Epithelial cell of umbilical artery (primary cell): ENCODE results near the gene PSMB5. TPM values are rescaled to one million over a fixed set of nuclear protein-coding genes. Genes with fewer than 3 reads are reported as not detected.

Experiments used
- total RNA-seq: library from RNA; depleted of rRNA; stranded (reverse); fragments of >200 nt; gene quantifications from 2 replicates; pipeline ENCODE4 v1.2.3, GENCODE V29; 2014

Gene PSMB5
- total RNA-seq = 287 and 492 TPM in 2 replicates

DNA sequence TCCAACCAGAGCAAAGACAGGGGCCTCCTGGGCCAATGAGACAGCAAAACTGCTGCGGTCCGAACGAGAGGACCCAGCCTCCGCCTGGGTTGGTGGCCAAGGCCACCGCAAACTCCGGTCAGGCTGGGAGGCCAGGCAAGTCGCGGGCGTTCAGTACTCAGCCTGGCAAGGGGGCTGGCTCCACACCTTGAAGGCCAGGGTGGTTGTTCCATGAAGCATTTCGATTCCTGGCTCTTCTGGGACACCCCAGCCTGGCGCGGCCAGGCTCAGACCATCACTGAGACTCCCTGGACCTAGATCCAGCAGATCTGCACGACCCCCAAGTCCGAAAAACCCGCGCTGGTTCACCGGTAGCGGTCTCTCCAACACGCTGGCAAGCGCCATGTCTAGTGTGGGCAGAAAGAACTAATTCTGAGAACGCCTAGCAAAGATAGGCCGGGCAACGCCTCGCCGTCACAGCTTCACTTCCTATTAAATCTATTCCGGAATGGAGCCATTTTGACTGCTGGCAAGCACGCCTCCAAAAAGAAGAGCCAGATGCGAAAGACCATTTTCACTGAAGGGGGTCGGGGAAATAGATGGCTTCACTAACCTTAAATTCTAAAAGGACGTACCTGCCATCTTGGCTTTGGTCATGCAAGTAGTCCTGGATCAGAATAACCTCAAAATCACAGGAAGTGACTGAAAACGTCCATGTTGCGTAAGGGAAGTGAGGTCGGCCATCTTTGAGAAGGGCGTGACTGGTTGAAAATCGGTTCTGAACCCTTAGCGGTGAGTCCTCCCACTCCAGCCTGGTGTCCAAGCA is at the start of gene PSMB5:
Gene PSMB5 (minus strand): TSS at position 403 of the 805 bp plus-strand sequence. CDS start 19 bp downstream, at position 384.

DNA sequence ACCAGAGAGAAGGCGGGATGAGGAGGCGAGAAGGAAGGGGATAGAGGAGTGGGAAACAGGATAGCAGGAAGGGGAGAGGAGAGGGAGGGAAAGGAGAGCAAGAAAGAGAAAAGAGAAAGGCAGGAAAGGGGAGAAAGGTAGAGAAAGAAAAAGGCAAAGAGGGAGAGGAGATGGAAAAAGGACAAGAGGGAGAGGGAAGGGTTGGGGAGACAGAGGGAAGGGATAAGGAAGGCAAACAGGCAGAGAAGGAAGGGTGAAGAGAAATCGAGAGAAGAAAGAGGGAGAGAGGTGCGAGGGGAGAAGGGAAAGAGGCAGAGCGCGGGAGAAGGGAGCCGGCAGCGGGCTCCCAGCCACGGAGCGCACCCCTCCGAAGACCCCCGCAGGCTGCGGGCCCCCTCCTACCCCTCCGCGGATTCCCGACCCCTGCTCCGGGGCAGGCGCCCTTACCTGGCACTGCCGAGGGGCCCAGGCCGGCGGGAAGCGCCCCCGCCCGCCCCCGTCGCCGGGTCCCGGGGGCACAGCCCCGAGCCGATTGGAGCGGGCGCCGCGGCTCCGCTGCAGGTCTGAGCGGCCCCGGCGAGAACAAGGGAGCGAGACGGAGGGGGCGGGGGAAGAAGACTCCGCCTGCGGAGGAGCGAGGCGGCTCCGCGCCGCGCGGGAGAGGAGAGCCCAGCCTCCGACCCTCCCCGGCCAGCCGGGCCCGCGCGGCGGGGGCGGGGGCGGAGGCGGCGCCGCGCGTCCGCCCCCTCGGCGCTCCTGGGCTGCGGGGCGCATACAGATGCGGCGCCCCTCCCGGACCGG is 22.5 kb upstream of the PSMB5 start, which contains the start of gene CDH24:
Gene CDH24 (minus strand): TSS at position 565 of the 801 bp plus-strand sequence. CDS start 1,787 bp downstream, outside the sequence.

GRCh38 chr14:23042162-23042965 is 7.7 kb upstream of the PSMB5 start, which contains the start of gene PSMB11:
TSS of gene PSMB11 (plus strand) at chr14:23042212. CDS start at chr14:23042226, 14 bp downstream.

GRCh38 chr14:23009939-23010726 is 24.6 kb downstream of the PSMB5 start, which contains the start of gene C14orf93:
TSS of gene C14orf93 (minus strand) at chr14:23010143. CDS start at chr14:22999023, 11,120 bp downstream.

DNA sequence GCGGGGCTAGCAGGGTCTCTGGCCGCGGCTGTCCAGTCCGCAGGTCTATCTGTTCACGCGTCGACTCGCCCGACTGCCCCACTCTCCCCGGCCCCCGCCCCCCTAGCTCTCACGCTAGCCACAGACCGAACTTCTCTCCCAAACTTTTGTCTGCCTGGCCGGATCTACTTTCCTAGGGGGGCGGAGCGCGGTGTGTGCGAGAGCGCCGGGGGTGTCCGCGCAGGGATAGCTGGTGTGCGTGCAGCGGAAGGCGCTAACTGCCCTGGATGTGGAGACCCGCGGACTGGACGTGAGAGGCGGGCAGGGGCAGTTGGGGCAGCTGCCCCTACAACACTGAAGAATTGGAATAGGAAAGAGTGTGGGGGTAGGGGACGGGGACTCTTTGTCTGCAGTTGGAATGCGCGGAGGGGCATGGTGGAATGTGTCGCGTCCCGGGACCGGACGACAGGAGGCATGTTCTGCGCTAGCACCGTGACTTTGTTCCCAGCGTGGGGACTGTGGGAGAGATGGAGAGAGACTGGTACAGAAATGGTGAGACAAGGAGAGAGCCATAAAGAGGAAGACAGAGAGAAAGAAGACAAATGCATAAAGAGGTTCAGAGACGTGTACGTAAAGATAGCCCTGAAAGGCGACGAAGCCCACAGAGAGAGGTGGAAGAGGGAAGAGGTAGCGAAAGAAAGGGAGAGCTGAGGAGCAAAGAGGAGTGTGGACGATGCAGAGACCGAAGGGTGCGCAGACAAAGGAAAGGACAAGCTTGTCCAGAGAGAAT is 52.0 kb downstream of the PSMB5 start, which contains the start of gene AJUBA:
Gene AJUBA (minus strand): TSS at position 75 of the 769 bp plus-strand sequence. CDS start 285 bp downstream, outside the sequence.

Other genes starting within 250 kb of the PSMB5 start
- 10.1 and 23.3 TPM in 2 replicates for gene SLC7A7, start 219.5 kb downstream of the PSMB5 start, total RNA-seq
- 87.1 and 108 TPM in 2 replicates for gene MRPL52, start 205.0 kb downstream of the PSMB5 start, total RNA-seq
- 251 and 265 TPM in 2 replicates for gene MMP14, start 198.3 kb downstream of the PSMB5 start, total RNA-seq
- gene LRP10, start 163.2 kb downstream of the PSMB5 start, total RNA-seq = 37.5 and 40.0 TPM in 2 replicates
- under 0.01 TPM in 1 of 2 replicates, not detected in the other for gene REM2, start 151.7 kb downstream of the PSMB5 start, total RNA-seq
- gene RBM23, start 115.8 kb downstream of the PSMB5 start, total RNA-seq = 53.6 and 188 TPM in 2 replicates
- gene PRMT5, start 105.5 kb downstream of the PSMB5 start, total RNA-seq = 61.9 and 88.7 TPM in 2 replicates
- gene HAUS4, start 77.8 kb downstream of the PSMB5 start, total RNA-seq = 56.8 and 67.9 TPM in 2 replicates
- 53.6 and 89.1 TPM in 2 replicates for gene AJUBA, start 52.3 kb downstream of the PSMB5 start, total RNA-seq
- gene C14orf93, start 24.8 kb downstream of the PSMB5 start, total RNA-seq = 4.5 and 5.6 TPM in 2 replicates
- gene PSMB11, start 7.3 kb upstream of the PSMB5 start, total RNA-seq = not detected in 2 replicates
- 7.5 and 12.5 TPM in 2 replicates for gene CDH24, start 22.6 kb upstream of the PSMB5 start, total RNA-seq
- 57.5 and 65.7 TPM in 2 replicates for gene ACIN1, start 60.2 kb upstream of the PSMB5 start, total RNA-seq
- 48.7 and 60.8 TPM in 2 replicates for gene C14orf119, start 60.6 kb upstream of the PSMB5 start, total RNA-seq
- not detected in 2 replicates for gene CIROP, start 70.1 kb upstream of the PSMB5 start, total RNA-seq
- not detected in 2 replicates for gene CEBPE, start 84.4 kb upstream of the PSMB5 start, total RNA-seq
- 0.65 and 1.7 TPM in 2 replicates for gene SLC7A8, start 148.8 kb upstream of the PSMB5 start, total RNA-seq
- gene RNF212B, start 203.0 kb upstream of the PSMB5 start, total RNA-seq = not detected in 2 replicates